ENCODE results near the gene PYM1. TPM values are rescaled to one million over a fixed set of nuclear protein-coding genes. Genes with fewer than 3 reads are reported as not detected.

The PYM1 gene
- total and polyA plus RNA-seq, 2 of the 13 experiments (the other 11 are each of a cell fraction or from before 2014, with no cell fraction given): 44.0 to 51.8 TPM

GRCh38 chr12:55861871-55862270, 65.8 kb downstream of the PYM1 start:
- in situ Hi-C loops (cut with HindIII; ENCODE audit: extremely low pct_ligation_motif_present, low pct_unique_long_range_greater_than_20kb): no loop called here
- Histone ChIP-seq H3K4me3 (replicated peaks in 1 of 3; ENCODE audit: insufficient read depth in 1 of 3, low read depth in 2 of 3, low read length in 3 of 3) (no peak overlapping the region), H3K4me1 (ENCODE audit: insufficient read depth, low read length) (no peaks in the 10 kb centered on the region), H3K36me3 (replicated peaks in 1 of 2; ENCODE audit: control insufficient read depth in 1 of 2, insufficient read depth in 2 of 2, low read length in 2 of 2) (no peaks in the 10 kb centered on the region), H3K27me3 (ENCODE audit: control insufficient read depth in 1 of 2, insufficient read depth in 2 of 2, low read length in 2 of 2) (peaks cover 0 to 6% of the 10 kb centered on the region in 2 experiments; a peak in 1 of 5 replicates), H3K4me2 (ENCODE audit: low read depth, low read length) (no peak overlapping the region), H3K9ac (ENCODE audit: insufficient read depth, low read depth, low read length) (no peak overlapping the region), H3K9me3 (ENCODE audit: low read length) (peaks cover 4% of the 10 kb centered on the region; the same call in 1 of the 2 replicates), H3K27ac (ENCODE audit: extremely low read length, insufficient read depth, low read length) (no peak overlapping the region), H2AFZ (ENCODE audit: low read length) (no peak overlapping the region), H4K20me1 (ENCODE audit: insufficient read depth, low read length) (no peaks in the 10 kb centered on the region), H3K79me2 (ENCODE audit: insufficient read depth, low read length) (no peaks in the 10 kb centered on the region)
- intact Hi-C loops (cut with micrococcal nuclease; ENCODE audit: unreplicated experiment): no loop called here
- no TSS peak for BruUV-seq (replicated peaks)
- POLR2A ChIA-PET: no interaction called here
- ATAC-seq (no peak), FAIRE-seq (no peak), DNase-seq (ENCODE audit: low spot score) (no peak)
- TF ChIP-seq THRA (CRISPR knock-in tag; IDR thresholded peaks at IDR 0.05; ENCODE audit: borderline replicate concordance) (no peak), CTCF (CRISPR knock-in tag; IDR thresholded peaks at IDR 0.05) (no peak), NFYB (CRISPR knock-in tag; IDR thresholded peaks at IDR 0.05) (no peak), CREB3 (CRISPR knock-in tag; IDR thresholded peaks at IDR 0.05) (no peak)
- TF ChIP-seq, protein P1, sequence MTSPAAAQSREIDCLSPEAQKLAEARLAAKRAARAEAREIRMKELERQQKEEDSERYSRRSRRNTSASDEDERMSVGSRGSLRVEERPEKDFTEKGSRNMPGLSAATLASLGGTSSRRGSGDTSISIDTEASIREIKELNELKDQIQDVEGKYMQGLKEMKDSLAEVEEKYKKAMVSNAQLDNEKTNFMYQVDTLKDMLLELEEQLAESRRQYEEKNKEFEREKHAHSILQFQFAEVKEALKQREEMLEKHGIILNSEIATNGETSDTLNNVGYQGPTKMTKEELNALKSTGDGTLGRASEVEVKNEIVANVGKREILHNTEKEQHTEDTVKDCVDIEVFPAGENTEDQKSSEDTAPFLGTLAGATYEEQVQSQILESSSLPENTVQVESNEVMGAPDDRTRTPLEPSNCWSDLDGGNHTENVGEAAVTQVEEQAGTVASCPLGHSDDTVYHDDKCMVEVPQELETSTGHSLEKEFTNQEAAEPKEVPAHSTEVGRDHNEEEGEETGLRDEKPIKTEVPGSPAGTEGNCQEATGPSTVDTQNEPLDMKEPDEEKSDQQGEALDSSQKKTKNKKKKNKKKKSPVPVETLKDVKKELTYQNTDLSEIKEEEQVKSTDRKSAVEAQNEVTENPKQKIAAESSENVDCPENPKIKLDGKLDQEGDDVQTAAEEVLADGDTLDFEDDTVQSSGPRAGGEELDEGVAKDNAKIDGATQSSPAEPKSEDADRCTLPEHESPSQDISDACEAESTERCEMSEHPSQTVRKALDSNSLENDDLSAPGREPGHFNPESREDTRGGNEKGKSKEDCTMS (CRISPR knock-in tag; conservative IDR thresholded peaks at IDR 0.05): no peak
- CTCF ChIA-PET (ENCODE audit: low intra/inter-chr PET ratio, low total read pairs): no interaction called here
- 54% methylated on average over 3 of the region's 3 CpGs for WGBS (ENCODE audit: low lambda C conversion rate)

Data from HepG2 (cell line).